ENCODE measurements around the gene PMEPA1. TPM values are rescaled to one million over a fixed set of nuclear protein-coding genes. Genes with fewer than 3 reads are reported as not detected.
A peak's percentile ranks its signal among the peaks of the same experiment; 100 is the strongest.

Gene PMEPA1
- total RNA-seq, 6 donors from 2014 or later, result 2.1 to 60.9 (median 17.6) TPM

DNA sequence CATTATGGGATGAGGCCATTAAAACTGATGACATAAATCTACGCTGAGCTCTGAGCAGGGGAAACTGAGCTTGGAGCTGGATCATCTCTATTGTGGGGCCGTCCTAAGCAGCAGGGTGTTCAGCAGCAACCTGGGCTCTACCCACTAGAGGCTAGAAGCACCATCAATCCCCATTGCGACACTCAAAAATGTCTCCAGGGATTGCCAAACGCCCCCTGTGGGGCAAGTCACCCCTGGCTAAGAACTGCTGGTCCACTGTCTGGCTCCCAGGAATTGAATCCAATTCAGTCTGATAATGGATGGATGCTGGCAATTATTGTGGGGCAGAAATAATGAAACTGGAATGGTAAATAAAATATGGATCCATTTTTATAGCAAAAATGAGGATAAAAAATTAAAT lies 38.2 kb downstream of the PMEPA1 start:
- WGBS, 2 donors, result 54 to 73% methylated on average over 4 of the region's 4 CpGs
- no peaks in the 10 kb centered on the region for H3K36me3 ChIP-seq
- peak in 1 of 2 donors; percentile 32 for DNase-seq
- H3K4me1 ChIP-seq, result peaks cover 19 to 53% (median 26%) of the 10 kb centered on the region in 4 donors
- TF ChIP-seq POLR2AphosphoS5 (IDR thresholded peaks at IDR 0.05), result no peak
- TF ChIP-seq, protein P1, sequence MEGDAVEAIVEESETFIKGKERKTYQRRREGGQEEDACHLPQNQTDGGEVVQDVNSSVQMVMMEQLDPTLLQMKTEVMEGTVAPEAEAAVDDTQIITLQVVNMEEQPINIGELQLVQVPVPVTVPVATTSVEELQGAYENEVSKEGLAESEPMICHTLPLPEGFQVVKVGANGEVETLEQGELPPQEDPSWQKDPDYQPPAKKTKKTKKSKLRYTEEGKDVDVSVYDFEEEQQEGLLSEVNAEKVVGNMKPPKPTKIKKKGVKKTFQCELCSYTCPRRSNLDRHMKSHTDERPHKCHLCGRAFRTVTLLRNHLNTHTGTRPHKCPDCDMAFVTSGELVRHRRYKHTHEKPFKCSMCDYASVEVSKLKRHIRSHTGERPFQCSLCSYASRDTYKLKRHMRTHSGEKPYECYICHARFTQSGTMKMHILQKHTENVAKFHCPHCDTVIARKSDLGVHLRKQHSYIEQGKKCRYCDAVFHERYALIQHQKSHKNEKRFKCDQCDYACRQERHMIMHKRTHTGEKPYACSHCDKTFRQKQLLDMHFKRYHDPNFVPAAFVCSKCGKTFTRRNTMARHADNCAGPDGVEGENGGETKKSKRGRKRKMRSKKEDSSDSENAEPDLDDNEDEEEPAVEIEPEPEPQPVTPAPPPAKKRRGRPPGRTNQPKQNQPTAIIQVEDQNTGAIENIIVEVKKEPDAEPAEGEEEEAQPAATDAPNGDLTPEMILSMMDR (IDR thresholded peaks at IDR 0.05), result peak in 1 of 6 experiments; percentile 32
- ATAC-seq (ENCODE audit: low FRiP score in 2 of 2), result no peak
- H3K27me3 ChIP-seq, result no peaks in the 10 kb centered on the region
- H3K27ac ChIP-seq, result no peak overlapping the region
- peak overlapping the region in 1 of 4 donors; percentile 15 for H3K4me3 ChIP-seq
- H3K9me3 ChIP-seq, result no peaks in the 10 kb centered on the region

DNA sequence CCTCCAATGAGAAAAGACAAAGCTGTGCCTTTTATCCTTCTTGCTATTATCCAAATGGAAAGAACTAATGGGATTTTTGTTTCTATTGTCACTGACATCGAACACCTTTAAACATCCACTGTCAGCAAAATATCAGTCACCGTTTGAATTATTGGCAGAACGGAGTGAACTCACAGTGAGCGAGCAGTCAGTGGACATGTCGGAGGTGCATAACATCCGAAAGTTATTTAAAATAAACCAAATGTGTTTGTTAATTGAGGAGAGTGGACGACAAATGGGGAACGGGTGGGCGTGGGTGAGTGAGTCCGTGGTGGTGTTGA lies 38.8 kb downstream of the PMEPA1 start:
- Histone ChIP-seq H3K9me3 (no peaks in the 10 kb centered on the region), H3K27me3 (no peaks in the 10 kb centered on the region), H3K4me1 (peaks cover 19 to 47% (median 23%) of the 10 kb centered on the region in 4 donors), H3K4me3 (no peak overlapping the region), H3K27ac (no peak overlapping the region), H3K36me3 (no peaks in the 10 kb centered on the region)
- ATAC-seq (ENCODE audit: low FRiP score in 2 of 2) (no peak), DNase-seq (no peak)
- WGBS, 2 donors, result 87 to 93% methylated on average over 10 of the region's 10 CpGs
- TF ChIP-seq POLR2A (IDR thresholded peaks at IDR 0.05) (no peak), POLR2AphosphoS5 (IDR thresholded peaks at IDR 0.05) (no peak), EP300 (IDR thresholded peaks at IDR 0.05) (no peak)
- TF ChIP-seq, protein P1 (IDR thresholded peaks at IDR 0.05), result no peak

GRCh38 chr20:57670288-57671071 lies 39.3 kb downstream of the PMEPA1 start:
- 85 to 92% methylated on average over 20 to 21 of the region's 21 CpGs for whole genome bisulfite sequencing, 2 donors
- peaks cover 19 to 42% (median 23%) of the 10 kb centered on the region in 4 donors for H3K4me1 ChIP-seq
- DNase-seq (no peak), ATAC-seq (ENCODE audit: low FRiP score in 2 of 2) (no peak)
- H3K27me3 ChIP-seq, result no peaks in the 10 kb centered on the region
- H3K27ac ChIP-seq, result no peak overlapping the region
- H3K4me3 ChIP-seq, result no peak overlapping the region
- no peaks in the 10 kb centered on the region for H3K9me3 ChIP-seq
- no peaks in the 10 kb centered on the region for H3K36me3 ChIP-seq
- TF ChIP-seq, protein P1 (IDR thresholded peaks at IDR 0.05), result no peak
- TF ChIP-seq EP300 (IDR thresholded peaks at IDR 0.05), result no peak

DNA sequence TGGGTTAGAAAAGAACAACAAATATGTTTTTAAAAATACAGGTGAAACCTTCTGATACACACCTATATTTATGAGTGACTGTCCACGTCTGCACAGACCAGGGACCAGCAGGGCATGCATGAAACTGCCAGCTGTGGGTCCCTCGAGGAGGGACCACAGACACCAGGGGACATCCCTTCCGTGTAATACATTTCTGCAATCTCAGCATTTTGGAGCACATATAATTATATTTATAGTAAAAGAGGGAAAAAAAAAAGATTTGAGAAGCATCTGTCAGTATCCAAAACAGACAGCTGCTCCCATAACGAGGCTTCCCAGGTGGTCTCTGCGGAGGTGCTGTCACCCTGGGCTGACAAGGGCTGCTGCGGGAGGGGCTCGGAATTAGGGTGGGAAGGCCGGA lies 40.2 kb downstream of the PMEPA1 start:
- H3K4me1 ChIP-seq, result peaks cover 19 to 36% (median 23%) of the 10 kb centered on the region in 4 donors
- WGBS, 2 donors, result 91 to 93% methylated on average over 8 of the region's 8 CpGs
- DNase-seq (no peak), ATAC-seq (ENCODE audit: low FRiP score in 2 of 2) (no peak)
- no peaks in the 10 kb centered on the region for H3K9me3 ChIP-seq
- no peak for TF ChIP-seq POLR2A (IDR thresholded peaks at IDR 0.05)
- no peak for TF ChIP-seq EP300 (IDR thresholded peaks at IDR 0.05)
- TF ChIP-seq, protein P1 (IDR thresholded peaks at IDR 0.05), result no peak
- TF ChIP-seq POLR2AphosphoS5 (IDR thresholded peaks at IDR 0.05), result no peak
- no peak overlapping the region for H3K27ac ChIP-seq
- no peaks in the 10 kb centered on the region for H3K27me3 ChIP-seq
- H3K36me3 ChIP-seq, result no peaks in the 10 kb centered on the region
- no peak overlapping the region for H3K4me3 ChIP-seq
